Sigmoid colon (tissue), 7 donors: ENCODE results near the gene CKS2. TPM values are rescaled to one million over a fixed set of nuclear protein-coding genes. Genes with fewer than 3 reads are reported as not detected.

Experiments
- DNase-seq: peaks from one replicate; pipeline ENCODE4 v3.0.0-alpha.2; 2019
- H3K27ac ChIP-seq, 4 donors: fragments of 200-600 bp; sonication (generic); one replicate each; pipeline ENCODE4 v1.5.1; 2016 to 2019; ENCODE audit warnings: mild to moderate bottlenecking in 1 of 4
- H3K27me3 ChIP-seq, 3 donors: fragments of 200-600 bp; sonication (generic); one replicate each; pipeline ENCODE4 v1.5.1; 2019; ENCODE audit warnings: mild to moderate bottlenecking in 1 of 3
- H3K36me3 ChIP-seq, 4 donors: fragments of 200-600 bp; sonication (generic); one replicate each; pipeline ENCODE4 v1.5.1; 2016 to 2019
- H3K4me1 ChIP-seq, 4 donors: fragments of 200-600 bp; sonication (generic); one replicate each; pipeline ENCODE4 v1.5.1; 2017 to 2019
- H3K4me3 ChIP-seq, 4 donors: fragments of 200-600 bp; sonication (generic); one replicate each; pipeline ENCODE4 v1.5.1; 2017 to 2019; ENCODE audit warnings: mild to moderate bottlenecking in 2 of 4, moderate library complexity in 1 of 4
- H3K9me3 ChIP-seq, 4 donors: fragments of 200-600 bp in 3 of 4; sonication (generic) in 3 of 4; one replicate each; pipeline versions ENCODE4 v1.5.1 to v1.6.1; 2013 to 2019
- CTCF ChIP-seq, 4 experiments: fragments of 450-650 bp in 3 of 4; fragments of 200-600 bp in 1 of 4; IDR thresholded peaks; one replicate each; pipeline ENCODE4 v1.5.1; 2016 to 2019; ENCODE audit warnings: antibody characterized with exemption in 4 of 4, mild to moderate bottlenecking in 3 of 4, moderate library complexity in 2 of 4
- EP300 ChIP-seq, 4 donors: sonication (generic); formaldehyde crosslinking; IDR thresholded peaks; one replicate each; pipeline ENCODE4 v1.6.1; 2017; ENCODE audit warnings: antibody characterized with exemption in 4 of 4
- POLR2A ChIP-seq, 2 donors: fragments of 450-650 bp; IDR thresholded peaks; one replicate each; pipeline ENCODE4 v1.6.1; 2016; ENCODE audit warnings: antibody characterized with exemption in 2 of 2, mild to moderate bottlenecking in 2 of 2, moderate library complexity in 2 of 2
- POLR2AphosphoS5 ChIP-seq, 4 donors: sonication (generic); formaldehyde crosslinking; IDR thresholded peaks; one replicate each; pipeline ENCODE4 v1.6.1; 2017; ENCODE audit warnings: antibody characterized with exemption in 4 of 4
- WGBS, 2 donors: extraction: QIAGEN DNeasy Blood & Tissue Kit; methylation state at CpG; one replicate each; pipeline ENCODE4 v1.1.7; 2013; 5-methylcytosine and 5-hydroxymethylcytosine counted together
- intact Hi-C: fragments of 100-400 bp; cut with DNase I; formaldehyde crosslinking; loops from one replicate; pipeline ENCODE4 v1.15.1; 2023
- polyA plus RNA-seq, 3 donors: library from polyadenylated mRNA; stranded (reverse); fragments of 200-250 nt; gene quantifications; one replicate each; pipeline ENCODE4 v1.2.3, GENCODE V29; 2013
- total RNA-seq, 4 donors: library from RNA; depleted of rRNA; stranded (reverse); fragments of >200 nt; gene quantifications; one replicate each; pipeline ENCODE4 v1.1.0, GENCODE V29; 2016
- donor health status: healthy with polysubstance abuse.
- donor health status: Bipolar disorder and iron deficiency.
- donor health status: healthy.

CKS2 gene
- total and polyA plus RNA-seq, 7 donors = 4.7 to 151 (median 18.9) TPM

DNA sequence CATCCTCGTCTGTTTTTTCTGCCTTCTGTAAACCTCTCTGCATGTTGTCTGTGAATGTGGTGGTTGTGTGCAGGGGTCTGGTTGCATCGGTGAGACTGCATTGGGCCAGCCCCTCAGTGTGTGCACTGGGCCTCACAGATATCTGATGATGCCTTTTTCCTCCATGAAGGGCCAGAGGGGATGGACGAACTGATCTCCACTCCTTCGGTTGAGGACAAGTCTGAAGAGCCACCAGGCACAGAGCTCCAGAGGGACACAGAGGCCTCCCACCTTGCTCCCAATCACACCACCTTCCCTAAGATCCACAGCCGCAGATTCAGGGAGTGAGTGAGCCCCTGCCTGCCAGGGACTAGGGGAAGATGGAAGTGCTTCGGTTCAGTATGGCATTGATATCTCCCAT, 38.6 kb downstream of the CKS2 start:
- no peak overlapping the region for H3K27ac ChIP-seq
- no peaks in the 10 kb centered on the region for H3K4me1 ChIP-seq
- 96% methylated on average over 6 of the region's 6 CpGs for WGBS, 2 donors
- TF ChIP-seq POLR2AphosphoS5 (IDR thresholded peaks at IDR 0.05) (no peak), CTCF (IDR thresholded peaks at IDR 0.05) (no peak), EP300 (IDR thresholded peaks at IDR 0.05) (no peak), POLR2A (IDR thresholded peaks at IDR 0.05) (no peak)
- intact Hi-C loops = no loop called here
- H3K9me3 ChIP-seq = no peaks in the 10 kb centered on the region
- no peak for DNase-seq
- H3K4me3 ChIP-seq = no peak overlapping the region
- no peaks in the 10 kb centered on the region for H3K27me3 ChIP-seq
- H3K36me3 ChIP-seq = peaks cover 37 to 100% (median 76%) of the 10 kb centered on the region in 4 donors

GRCh38 chr9:89350988-89351557, 40.1 kb downstream of the CKS2 start:
- no peak overlapping the region for H3K4me3 ChIP-seq
- WGBS, 2 donors = 62 to 87% methylated on average over 2 of the region's 2 CpGs
- no peak overlapping the region for H3K27ac ChIP-seq
- H3K9me3 ChIP-seq = no peaks in the 10 kb centered on the region
- H3K4me1 ChIP-seq = no peaks in the 10 kb centered on the region
- H3K36me3 ChIP-seq = peaks cover 44 to 100% (median 70%) of the 10 kb centered on the region in 4 donors
- H3K27me3 ChIP-seq = no peaks in the 10 kb centered on the region
- intact Hi-C loops = no loop called here
- DNase-seq = no peak
- TF ChIP-seq POLR2A (IDR thresholded peaks at IDR 0.05) (no peak), CTCF (IDR thresholded peaks at IDR 0.05) (no peak), POLR2AphosphoS5 (IDR thresholded peaks at IDR 0.05) (no peak), EP300 (IDR thresholded peaks at IDR 0.05) (no peak)

- DNase-seq = no peak
- Histone ChIP-seq H3K27ac (no peak overlapping the region), H3K9me3 (no peaks in the 10 kb centered on the region), H3K4me3 (no peak overlapping the region), H3K4me1 (no peaks in the 10 kb centered on the region), H3K36me3 (peaks cover 42 to 100% (median 69%) of the 10 kb centered on the region in 4 donors), H3K27me3 (no peaks in the 10 kb centered on the region)
- TF ChIP-seq POLR2A (IDR thresholded peaks at IDR 0.05) (no peak), EP300 (IDR thresholded peaks at IDR 0.05) (no peak), CTCF (IDR thresholded peaks at IDR 0.05) (no peak), POLR2AphosphoS5 (IDR thresholded peaks at IDR 0.05) (no peak)
- intact Hi-C loops = no loop called here
- WGBS, 2 donors = 95 to 97% methylated on average over 6 of the region's 6 CpGs
Observed at GRCh38 chr9:89351584-89352300, 40.7 kb downstream of the CKS2 start.

- no peak for TF ChIP-seq EP300 (IDR thresholded peaks at IDR 0.05)
- no peak for TF ChIP-seq POLR2AphosphoS5 (IDR thresholded peaks at IDR 0.05)
- no peak for TF ChIP-seq POLR2A (IDR thresholded peaks at IDR 0.05)
- TF ChIP-seq CTCF (IDR thresholded peaks at IDR 0.05) = no peak
- Histone ChIP-seq H3K36me3 (peaks cover 45 to 100% (median 68%) of the 10 kb centered on the region in 4 donors), H3K27me3 (no peaks in the 10 kb centered on the region), H3K4me1 (no peaks in the 10 kb centered on the region), H3K4me3 (no peak overlapping the region), H3K9me3 (no peaks in the 10 kb centered on the region), H3K27ac (no peak overlapping the region)
- intact Hi-C loops = no loop called here
- DNase-seq = no peak
- 52 to 61% methylated on average over 3 of the region's 3 CpGs for WGBS, 2 donors
Observed at GRCh38 chr9:89352451-89352850, 41.5 kb downstream of the CKS2 start.
